HUES48 (cell line): ENCODE results near the gene ERAS.

Experiments used
- H3K27ac ChIP-seq: one replicate; pipeline ENCODE4 v1.7.0; 2013; ENCODE audit warnings: low read depth, low read length, inconsistent platforms
- H3K27me3 ChIP-seq: 2 replicates; pipeline ENCODE4 v1.6.1; 2013; ENCODE audit warnings: mild to moderate bottlenecking, low read length; ENCODE audit not compliant: control insufficient read depth, insufficient read depth
- H3K36me3 ChIP-seq: 2 replicates; pipeline ENCODE4 v1.6.1; 2013; ENCODE audit warnings: low read length; ENCODE audit not compliant: control insufficient read depth, insufficient read depth
- H3K4me1 ChIP-seq: 2 replicates; pipeline ENCODE4 v1.6.1; 2013; ENCODE audit warnings: mild to moderate bottlenecking, low read length; ENCODE audit not compliant: control insufficient read depth, insufficient read depth
- H3K4me3 ChIP-seq: 2 replicates; pipeline ENCODE4 v1.5.1; 2013; ENCODE audit warnings: mild to moderate bottlenecking, low read depth, low read length
- H3K9ac ChIP-seq: 2 replicates; pipeline ENCODE4 v1.6.1; 2013; ENCODE audit warnings: mild to moderate bottlenecking, low read depth, low read length, moderate library complexity
- H3K9me3 ChIP-seq: 2 replicates; pipeline ENCODE4 v1.6.1; 2013; ENCODE audit warnings: low read length; ENCODE audit not compliant: control insufficient read depth, insufficient read depth

Gene ERAS

DNA sequence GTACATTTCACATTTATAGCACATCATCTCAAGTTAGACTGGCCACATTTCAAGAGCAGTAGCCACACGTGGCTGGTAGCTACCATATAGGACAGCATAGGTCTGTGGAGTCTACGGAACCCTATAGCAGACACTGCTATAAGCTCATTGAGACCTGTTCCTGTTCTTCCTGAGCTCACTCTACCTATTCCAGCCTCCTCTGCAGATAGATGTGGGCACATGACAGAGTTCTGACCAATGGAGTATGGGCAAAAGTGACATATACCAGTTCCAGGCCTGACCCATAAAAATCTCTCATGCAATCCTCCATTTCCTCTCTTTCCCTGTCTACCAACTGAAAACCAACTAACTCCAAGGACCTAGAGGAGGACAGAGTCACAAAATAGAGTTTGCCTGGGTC is 28.0 kb upstream of the ERAS start:
- H3K4me1 ChIP-seq = 0 out of 2 replicates have a peak, but pooled peaks cover 3% of the 10 kb centered on the region
- H3K9ac ChIP-seq = no peak overlapping the region
- no peak overlapping the region for H3K4me3 ChIP-seq
- H3K27ac ChIP-seq = no peak overlapping the region
- H3K9me3 ChIP-seq = peaks cover 13% of the 10 kb centered on the region; the same call in 1 of the 2 replicates
- 0 out of 2 replicates have a peak, but pooled peaks cover 3% of the 10 kb centered on the region for H3K36me3 ChIP-seq
- H3K27me3 ChIP-seq = no peaks in the 10 kb centered on the region

DNA sequence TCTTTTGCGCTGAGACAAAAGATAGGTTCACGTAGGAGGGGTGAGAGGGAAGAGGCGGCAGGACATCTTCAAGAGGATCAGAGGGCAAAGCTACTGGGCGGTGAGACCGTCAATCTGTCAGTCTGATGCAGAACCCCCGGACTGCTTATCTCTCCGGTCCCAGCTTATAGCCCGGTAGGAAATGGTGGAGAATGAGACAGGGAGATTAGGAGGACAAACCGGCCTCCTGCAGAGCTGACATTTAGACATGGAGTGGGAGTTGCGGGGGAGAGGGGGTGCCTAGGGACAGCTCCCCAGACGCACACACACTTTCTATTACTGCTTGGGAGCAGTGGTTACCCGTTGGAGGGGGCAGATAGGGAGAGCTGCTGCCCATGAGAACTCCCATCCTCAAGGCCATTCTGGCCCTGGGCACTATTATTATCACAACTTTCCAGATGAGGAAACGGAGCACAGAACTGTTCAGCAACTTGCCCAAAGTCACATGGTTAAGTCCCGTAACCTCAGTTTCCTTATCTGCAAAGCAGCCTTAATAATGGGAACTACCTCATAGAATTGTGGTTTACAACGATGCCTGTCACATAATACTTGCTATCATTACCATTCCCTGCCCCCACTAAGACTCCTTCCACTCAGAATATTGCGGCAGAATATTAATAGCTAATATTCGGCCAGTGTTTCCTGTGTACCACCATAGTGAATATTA is 25.6 kb upstream of the ERAS start:
- H3K27me3 ChIP-seq = no peaks in the 10 kb centered on the region
- H3K27ac ChIP-seq = peak overlapping the region; percentile 97
- H3K9me3 ChIP-seq = peaks cover 25% of the 10 kb centered on the region
- peak overlapping the region; percentile 89 for H3K4me3 ChIP-seq
- 0 out of 2 replicates have a peak, but pooled peaks cover 3% of the 10 kb centered on the region for H3K4me1 ChIP-seq
- H3K9ac ChIP-seq = peak overlapping the region; percentile 98
- H3K36me3 ChIP-seq = peaks cover 12% of the 10 kb centered on the region; the same call in 1 of the 2 replicates

DNA sequence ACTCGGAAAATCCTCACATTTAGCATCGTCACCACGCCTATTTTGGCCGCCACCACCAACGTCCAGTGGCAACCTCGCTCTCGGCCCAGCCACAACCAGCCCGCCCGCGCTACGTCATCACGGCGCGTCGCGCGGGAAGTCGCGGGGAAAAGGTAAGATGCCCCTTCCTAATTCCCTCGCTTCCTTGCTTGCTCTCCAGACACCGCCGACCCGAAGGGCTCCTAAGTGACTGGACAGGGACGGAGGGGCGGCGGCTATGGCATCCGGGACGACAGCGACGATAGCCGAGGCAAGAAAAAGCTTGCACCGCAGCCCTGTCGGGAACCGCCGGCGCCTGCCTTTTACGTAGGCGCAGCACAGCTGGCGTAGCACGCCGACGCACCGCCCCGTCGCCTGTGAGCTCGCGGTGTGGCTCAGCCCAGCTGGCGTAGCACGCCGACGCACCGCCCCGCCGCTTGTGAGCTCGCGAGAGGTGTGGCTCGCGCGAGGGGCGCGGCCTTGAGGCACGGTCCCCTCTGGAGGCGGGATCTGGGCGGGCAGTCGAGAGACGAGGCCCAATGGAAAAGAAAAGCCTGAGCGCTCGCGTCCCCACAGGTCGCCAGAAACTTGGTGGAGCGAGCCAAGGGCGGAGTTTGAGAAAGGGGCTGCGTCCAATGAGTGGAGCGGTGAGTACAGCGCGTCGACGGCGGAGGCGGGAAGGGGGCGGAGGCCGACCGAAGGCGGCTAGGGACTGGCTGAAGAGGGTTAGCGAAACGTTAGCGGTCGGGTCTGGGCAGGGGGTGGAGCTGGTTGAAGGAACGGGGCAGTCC is 24.8 kb upstream of the ERAS start, which contains the start of gene HDAC6:
Gene HDAC6, plus strand, starts transcription at position 788 of the 809 bp plus-strand sequence. CDS start 626 bp downstream, outside the sequence.
- 0 out of 2 replicates have a peak, but pooled peaks cover 3% of the 10 kb centered on the region for H3K4me1 ChIP-seq
- H3K9me3 ChIP-seq = peaks cover 25% of the 10 kb centered on the region
- peak within 1 kb of the TSS; percentile 89 for H3K4me3 ChIP-seq
- no peaks in the 10 kb centered on the region for H3K27me3 ChIP-seq
- peak within 1 kb of the TSS; percentile 97 for H3K27ac ChIP-seq
- peaks cover 12% of the 10 kb centered on the region; the same call in 1 of the 2 replicates for H3K36me3 ChIP-seq
- H3K9ac ChIP-seq = peak within 1 kb of the TSS; percentile 98

DNA sequence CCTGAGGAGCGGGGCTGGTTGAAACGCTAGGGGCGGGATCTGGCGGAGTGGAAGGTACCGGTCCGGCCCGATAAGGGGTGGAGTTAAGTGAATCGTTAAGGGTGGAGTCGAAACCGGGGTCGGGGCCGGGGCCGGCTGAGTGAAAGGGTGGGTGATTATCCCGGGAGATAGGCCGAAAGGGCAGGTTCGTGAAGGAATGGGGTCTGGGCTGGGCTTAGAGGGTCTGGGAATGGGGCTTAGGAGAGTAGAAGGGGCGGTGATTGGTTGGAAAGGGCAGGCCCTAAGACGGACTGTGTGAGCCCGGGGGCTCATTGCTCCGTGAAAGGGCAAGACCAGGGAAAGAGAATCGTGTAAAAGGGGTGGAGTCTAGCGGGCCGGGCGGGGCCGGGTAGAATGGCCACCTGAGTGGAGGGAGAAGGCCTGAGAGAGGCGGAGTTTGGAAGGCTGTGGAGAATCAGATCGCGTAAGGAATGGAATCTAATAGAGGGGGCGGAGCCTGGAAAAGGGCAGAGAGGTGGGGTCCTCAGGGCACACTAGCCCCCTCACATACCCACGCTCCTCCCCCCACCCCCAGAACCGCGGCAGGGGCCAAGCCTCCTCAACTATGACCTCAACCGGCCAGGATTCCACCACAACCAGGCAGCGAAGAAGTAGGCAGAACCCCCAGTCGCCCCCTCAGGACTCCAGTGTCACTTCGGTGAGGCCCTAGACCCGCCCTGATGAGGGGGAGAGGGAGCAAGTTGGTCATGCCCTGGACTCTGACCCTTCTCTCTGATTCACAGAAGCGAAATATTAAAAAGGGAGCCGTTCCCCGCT is 24.0 kb upstream of the ERAS start:
- H3K9ac ChIP-seq = peak overlapping the region; percentile 85
- peaks cover 12% of the 10 kb centered on the region; the same call in 1 of the 2 replicates for H3K36me3 ChIP-seq
- H3K4me1 ChIP-seq = 0 out of 2 replicates have a peak, but pooled peaks cover 3% of the 10 kb centered on the region
- H3K27me3 ChIP-seq = no peaks in the 10 kb centered on the region
- H3K27ac ChIP-seq = peak overlapping the region; percentile 95
- H3K4me3 ChIP-seq = peak overlapping the region; percentile 79
- peaks cover 28% of the 10 kb centered on the region for H3K9me3 ChIP-seq

DNA sequence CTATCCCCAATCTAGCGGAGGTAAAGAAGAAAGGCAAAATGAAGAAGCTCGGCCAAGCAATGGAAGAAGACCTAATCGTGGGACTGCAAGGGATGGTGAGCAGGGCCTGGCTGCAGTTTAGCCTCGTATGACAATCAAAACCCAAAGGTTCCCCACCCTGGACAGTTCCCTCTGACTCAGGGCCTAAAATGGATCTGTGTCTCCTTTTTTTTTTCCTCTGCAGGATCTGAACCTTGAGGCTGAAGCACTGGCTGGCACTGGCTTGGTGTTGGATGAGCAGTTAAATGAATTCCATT is 23.5 kb upstream of the ERAS start:
- peak overlapping the region; percentile 95 for H3K27ac ChIP-seq
- peaks cover 26% of the 10 kb centered on the region for H3K9me3 ChIP-seq
- peak overlapping the region; percentile 59; the same call in 1 of the 2 replicates for H3K9ac ChIP-seq
- 0 out of 2 replicates have a peak, but pooled peaks cover 3% of the 10 kb centered on the region for H3K4me1 ChIP-seq
- peak overlapping the region; percentile 79 for H3K4me3 ChIP-seq
- peaks cover 12% of the 10 kb centered on the region; the same call in 1 of the 2 replicates for H3K36me3 ChIP-seq
- H3K27me3 ChIP-seq = no peaks in the 10 kb centered on the region

DNA sequence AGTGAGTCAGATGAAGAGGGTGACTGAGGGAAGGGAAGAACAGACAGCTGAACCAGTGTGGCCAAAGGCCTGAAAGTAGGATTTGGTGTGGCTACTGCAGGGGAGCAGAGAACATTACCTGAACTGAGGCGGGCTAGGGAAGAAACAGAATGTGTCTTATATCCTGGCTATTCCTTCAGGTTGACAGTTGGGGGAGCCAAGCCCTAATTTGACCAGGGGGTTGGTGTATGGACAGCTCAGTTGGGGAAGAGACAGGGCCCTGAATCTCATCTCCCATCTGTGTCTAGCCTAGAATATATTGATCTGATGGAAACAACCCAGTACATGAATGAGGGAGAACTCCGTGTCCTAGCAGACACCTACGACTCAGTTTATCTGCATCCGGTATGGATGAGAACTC is 20.2 kb upstream of the ERAS start:
- H3K9ac ChIP-seq = no peak overlapping the region

DNA sequence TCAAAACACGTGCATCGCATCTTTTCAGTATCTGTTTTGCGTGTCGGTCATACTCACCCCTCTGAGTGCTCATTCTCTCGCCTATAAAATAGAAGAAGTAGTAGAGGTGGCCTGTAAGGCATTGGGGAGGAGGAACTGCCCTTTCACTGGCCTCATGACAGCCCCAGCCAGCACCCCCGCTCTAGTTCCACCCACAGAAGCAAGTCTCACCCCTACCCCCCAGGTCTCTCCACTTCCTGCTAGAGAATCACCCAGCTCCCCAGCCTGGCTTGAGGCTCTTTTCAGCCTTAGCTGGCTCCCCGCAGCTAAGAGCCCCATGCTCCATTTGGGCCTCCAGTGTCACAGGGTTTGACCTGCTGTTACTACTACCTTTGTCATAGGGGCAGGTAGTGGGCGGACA is 12.7 kb upstream of the ERAS start:
- H3K36me3 ChIP-seq = peaks cover 26% of the 10 kb centered on the region; the same call in 1 of the 2 replicates
- H3K9ac ChIP-seq = no peak overlapping the region

More for the DNA sequence above, 20.2 kb upstream of the ERAS start:
- peaks cover 12% of the 10 kb centered on the region; the same call in 1 of the 2 replicates for H3K36me3 ChIP-seq
- no peaks in the 10 kb centered on the region for H3K4me1 ChIP-seq
- H3K27ac ChIP-seq = no peak overlapping the region
- H3K27me3 ChIP-seq = no peaks in the 10 kb centered on the region
- H3K4me3 ChIP-seq = no peak overlapping the region
- peaks cover 28% of the 10 kb centered on the region for H3K9me3 ChIP-seq

DNA sequence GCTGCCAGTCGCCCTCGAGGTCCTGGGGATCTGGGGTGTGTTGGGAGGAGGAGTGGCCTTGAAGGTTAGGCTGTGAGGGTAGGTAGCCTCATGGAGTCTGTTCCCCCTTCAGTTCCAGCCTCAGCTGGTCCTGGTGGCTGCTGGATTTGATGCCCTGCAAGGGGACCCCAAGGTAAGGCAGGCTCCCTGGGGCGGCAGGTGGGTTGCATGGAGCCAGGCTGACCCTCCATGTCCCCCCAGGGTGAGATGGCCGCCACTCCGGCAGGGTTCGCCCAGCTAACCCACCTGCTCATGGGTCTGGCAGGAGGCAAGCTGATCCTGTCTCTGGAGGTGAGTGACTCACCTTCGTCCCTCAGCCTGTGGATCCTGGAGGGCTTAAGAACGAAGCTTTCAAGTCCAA is 11.6 kb upstream of the ERAS start:
- peaks cover 29% of the 10 kb centered on the region; the same call in 1 of the 2 replicates for H3K36me3 ChIP-seq
- no peaks in the 10 kb centered on the region for H3K4me1 ChIP-seq
- H3K27me3 ChIP-seq = no peaks in the 10 kb centered on the region
- H3K4me3 ChIP-seq = no peak overlapping the region
- H3K9me3 ChIP-seq = peaks cover 36% of the 10 kb centered on the region
- no peak overlapping the region for H3K9ac ChIP-seq
- H3K27ac ChIP-seq = no peak overlapping the region

More for the DNA sequence above, 12.7 kb upstream of the ERAS start:
- no peaks in the 10 kb centered on the region for H3K4me1 ChIP-seq
- no peaks in the 10 kb centered on the region for H3K27me3 ChIP-seq
- H3K9me3 ChIP-seq = peaks cover 29% of the 10 kb centered on the region
- no peak overlapping the region for H3K4me3 ChIP-seq
- H3K27ac ChIP-seq = no peak overlapping the region

DNA sequence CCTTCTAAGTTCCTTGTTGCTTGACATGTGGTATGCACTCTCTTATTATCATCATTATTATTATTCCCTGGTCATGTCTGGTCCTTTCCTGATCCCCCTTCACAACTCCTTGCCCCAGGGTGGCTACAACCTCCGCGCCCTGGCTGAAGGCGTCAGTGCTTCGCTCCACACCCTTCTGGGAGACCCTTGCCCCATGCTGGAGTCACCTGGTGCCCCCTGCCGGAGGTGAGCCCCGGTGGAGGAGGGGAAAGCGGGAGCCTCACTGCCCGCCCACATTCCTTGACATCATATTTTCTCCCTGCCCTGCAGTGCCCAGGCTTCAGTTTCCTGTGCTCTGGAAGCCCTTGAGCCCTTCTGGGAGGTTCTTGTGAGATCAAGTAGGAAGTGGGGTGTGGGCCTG is 11.0 kb upstream of the ERAS start:
- Histone ChIP-seq H3K36me3 (peaks cover 29% of the 10 kb centered on the region; the same call in 1 of the 2 replicates), H3K9ac (no peak overlapping the region), H3K4me3 (no peak overlapping the region), H3K27ac (no peak overlapping the region), H3K27me3 (no peaks in the 10 kb centered on the region), H3K4me1 (no peaks in the 10 kb centered on the region), H3K9me3 (peaks cover 38% of the 10 kb centered on the region)

DNA sequence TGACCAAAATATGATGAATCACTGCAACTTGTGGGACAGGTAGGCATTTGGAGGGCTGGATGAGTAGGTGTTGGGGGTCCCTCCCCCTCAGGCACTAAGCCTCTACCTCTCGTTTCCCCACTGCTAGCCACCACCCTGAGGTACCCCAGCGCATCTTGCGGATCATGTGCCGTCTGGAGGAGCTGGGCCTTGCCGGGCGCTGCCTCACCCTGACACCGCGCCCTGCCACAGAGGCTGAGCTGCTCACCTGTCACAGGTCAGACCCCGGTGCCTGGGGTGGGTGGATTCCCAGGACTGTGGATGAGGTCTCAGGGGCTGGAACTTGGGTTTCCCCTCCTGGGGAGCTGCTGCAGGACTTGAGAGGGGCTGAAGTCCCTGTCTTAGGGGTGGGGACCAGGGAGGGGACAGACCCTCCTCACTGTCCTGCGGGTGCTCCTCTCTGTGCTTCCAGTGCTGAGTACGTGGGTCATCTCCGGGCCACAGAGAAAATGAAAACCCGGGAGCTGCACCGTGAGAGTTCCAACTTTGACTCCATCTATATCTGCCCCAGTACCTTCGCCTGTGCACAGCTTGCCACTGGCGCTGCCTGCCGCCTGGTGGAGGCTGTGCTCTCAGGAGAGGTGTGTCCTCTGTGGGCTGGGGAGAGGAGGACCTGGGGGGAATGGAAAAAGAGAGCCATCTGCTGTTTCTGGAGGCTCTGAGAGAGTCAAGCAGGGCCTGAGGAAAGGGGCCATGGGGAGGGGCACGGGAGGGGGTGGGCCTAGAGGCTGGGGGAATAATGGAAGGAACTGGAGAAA is 10.1 kb upstream of the ERAS start:
- Histone ChIP-seq H3K4me3 (no peak overlapping the region), H3K27ac (no peak overlapping the region), H3K4me1 (no peaks in the 10 kb centered on the region), H3K9ac (no peak overlapping the region), H3K36me3 (peaks cover 29% of the 10 kb centered on the region; the same call in 1 of the 2 replicates), H3K9me3 (peaks cover 38% of the 10 kb centered on the region), H3K27me3 (no peaks in the 10 kb centered on the region)
